Right hindlimb (tissue), 1 donor: Measurements from ENCODE around the gene TMEM132D.

Experiments used
- DNase-seq: peaks from one replicate; pipeline ENCODE4 v3.0.0-alpha.2; 2018

TMEM132D gene

GRCh38 chr12:129819391-129819790 is 84.4 kb downstream of the TMEM132D start:
- DNase-seq: no peak

GRCh38 chr12:129815846-129816245 is 88.0 kb downstream of the TMEM132D start:
- DNase-seq: no peak

GRCh38 chr12:129811963-129812362 is 91.9 kb downstream of the TMEM132D start:
- DNase-seq: no peak

GRCh38 chr12:129807136-129807535 is 96.7 kb downstream of the TMEM132D start:
- no peak for DNase-seq

GRCh38 chr12:129791396-129791795 is 112.4 kb downstream of the TMEM132D start:
- no peak for DNase-seq

GRCh38 chr12:129790930-129791329 is 112.9 kb downstream of the TMEM132D start:
- DNase-seq: no peak

GRCh38 chr12:129790331-129790730 is 113.5 kb downstream of the TMEM132D start:
- no peak for DNase-seq

- DNase-seq: no peak
Observed at GRCh38 chr12:129789921-129790320, 113.9 kb downstream of the TMEM132D start.

GRCh38 chr12:129788506-129789084 is 115.2 kb downstream of the TMEM132D start:
- DNase-seq: no peak

- DNase-seq: no peak
Observed at GRCh38 chr12:129779989-129780388, 123.8 kb downstream of the TMEM132D start.

- no peak for DNase-seq
Observed at GRCh38 chr12:129779033-129779432, 124.8 kb downstream of the TMEM132D start.

- no peak for DNase-seq
Observed at GRCh38 chr12:129776977-129777667, 126.7 kb downstream of the TMEM132D start.

GRCh38 chr12:129772501-129773493 is 131.0 kb downstream of the TMEM132D start:
- DNase-seq: no peak

GRCh38 chr12:129771238-129771637 is 132.6 kb downstream of the TMEM132D start:
- no peak for DNase-seq

- DNase-seq: no peak
Observed at GRCh38 chr12:129765719-129766118, 138.1 kb downstream of the TMEM132D start.

- no peak for DNase-seq
Observed at GRCh38 chr12:129762436-129762835, 141.4 kb downstream of the TMEM132D start.

- DNase-seq: no peak
Observed at GRCh38 chr12:129753586-129753985, 150.2 kb downstream of the TMEM132D start.

GRCh38 chr12:129750421-129750820 is 153.4 kb downstream of the TMEM132D start:
- no peak for DNase-seq

GRCh38 chr12:129746318-129746717 is 157.5 kb downstream of the TMEM132D start:
- DNase-seq: no peak

- DNase-seq: no peak
Observed at GRCh38 chr12:129729170-129729569, 174.7 kb downstream of the TMEM132D start.

GRCh38 chr12:129727100-129727499 is 176.7 kb downstream of the TMEM132D start:
- no peak for DNase-seq

GRCh38 chr12:129723260-129723659 is 180.6 kb downstream of the TMEM132D start:
- no peak for DNase-seq

- no peak for DNase-seq
Observed at GRCh38 chr12:129720618-129721017, 183.2 kb downstream of the TMEM132D start.

GRCh38 chr12:129719416-129719815 is 184.4 kb downstream of the TMEM132D start:
- DNase-seq: no peak
